KBM-7 (cell line): ENCODE measurements around the gene SLC37A2.
"Not testable (repeated sequence)": the region's sequence is repeated elsewhere in the genome, so short reads cannot be mapped to it uniquely, and the experiment has no call there.

ENCODE experiments used
- DNase-seq: peaks from one replicate; pipeline ENCODE4 v3.0.0-alpha.2; 2015
- in situ Hi-C: fragments of 300-500 bp; cut with MboI; formaldehyde crosslinking; loops from 2 replicates; pipeline ENCODE4 v1.14.3; 2020; ENCODE audit warnings: low sequenced_read_pairs, low pct_unique_long_range_greater_than_20kb, mixed read lengths

Gene SLC37A2

DNA sequence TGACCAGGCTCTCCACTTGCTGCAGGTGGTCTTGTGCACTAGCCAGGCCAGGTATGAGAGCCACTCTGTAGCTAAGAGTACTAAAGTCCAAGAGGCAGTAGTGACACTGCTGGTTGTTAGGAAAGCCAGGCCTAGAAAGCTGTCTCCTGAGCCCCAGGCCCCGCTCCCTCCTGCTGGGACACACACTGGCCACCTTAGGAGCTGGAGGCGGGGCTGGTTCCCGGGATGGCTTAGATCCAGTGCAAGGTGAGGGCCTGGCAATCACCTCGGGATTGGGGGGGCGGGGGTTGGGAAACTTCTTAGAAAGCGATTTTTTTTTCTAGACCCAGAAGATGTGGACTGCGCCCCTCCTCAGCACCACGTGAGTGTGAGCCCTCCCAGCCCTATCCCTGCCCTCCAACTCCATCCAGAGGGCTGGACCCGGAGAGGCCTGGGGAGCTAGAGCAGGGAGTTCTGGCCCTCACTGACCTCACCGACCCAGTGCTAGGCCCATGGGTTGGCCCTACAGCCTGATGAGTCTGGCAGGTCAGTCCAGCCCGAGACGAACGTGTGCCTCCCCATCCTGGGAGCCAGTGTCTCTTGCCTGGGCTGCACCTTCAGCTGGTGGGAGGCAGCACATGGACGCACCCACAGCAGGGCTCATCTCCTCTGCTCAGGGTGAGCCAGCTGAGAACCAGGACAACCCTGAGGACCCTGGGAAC lies 18.1 kb downstream of the SLC37A2 start:
- in situ Hi-C loops, result no loop called here
- no peak for DNase-seq

DNA sequence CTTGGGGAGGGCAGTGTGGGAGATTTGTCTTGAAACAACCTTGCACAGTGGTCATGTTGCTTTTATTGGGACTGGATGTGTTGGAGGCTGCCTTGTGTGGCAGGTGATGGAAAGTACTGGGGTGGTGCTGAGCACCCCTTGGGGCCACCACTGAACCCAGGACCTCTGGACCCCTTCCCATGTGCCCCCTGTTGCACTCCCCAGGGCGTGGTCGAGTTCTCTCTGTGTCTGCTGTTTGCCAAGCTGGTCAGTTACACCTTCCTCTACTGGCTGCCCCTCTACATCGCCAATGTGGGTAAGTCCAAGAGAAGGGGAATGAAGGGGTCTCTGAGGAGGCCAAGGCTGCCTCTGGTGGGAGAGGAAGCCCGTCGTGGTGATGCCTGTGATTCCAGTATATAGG lies 18.9 kb downstream of the SLC37A2 start:
- in situ Hi-C loops, result no loop called here
- DNase-seq, result no peak

DNA sequence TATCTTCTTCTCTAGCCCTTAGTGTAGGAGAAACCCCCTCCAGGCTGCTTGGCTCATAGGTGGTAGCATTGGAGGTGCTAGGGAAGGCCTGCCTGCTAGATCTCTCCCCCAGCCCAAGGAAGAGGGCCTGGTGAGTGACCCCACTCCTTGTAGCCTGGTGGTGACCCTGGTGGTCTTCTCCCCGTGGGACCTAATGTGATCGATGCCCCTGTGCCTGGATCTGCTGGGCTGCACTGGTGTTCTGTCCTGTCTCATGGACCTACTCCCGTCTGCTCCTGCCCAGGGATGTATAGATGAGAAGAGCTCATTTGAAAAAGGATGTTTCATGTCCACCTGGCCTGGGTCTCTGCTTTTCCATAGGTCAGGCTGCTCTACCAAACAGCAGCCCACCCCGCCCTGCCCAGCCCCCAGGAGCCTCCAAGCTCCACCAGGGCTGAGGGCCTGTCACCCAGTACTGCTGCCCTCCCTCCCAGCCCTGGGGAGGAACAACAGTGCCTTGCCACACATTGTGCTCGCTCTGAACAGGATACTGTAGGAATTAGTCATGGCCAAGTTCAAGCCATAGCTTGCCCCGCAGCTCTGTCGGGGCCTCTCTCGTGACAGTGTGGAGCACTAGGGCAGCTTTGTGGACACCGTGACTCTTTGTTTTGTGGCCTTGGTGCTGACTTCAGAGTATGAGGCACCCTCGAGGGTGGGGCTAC lies 19.7 kb downstream of the SLC37A2 start:
- no peak for DNase-seq
- in situ Hi-C loops, result no loop called here

DNA sequence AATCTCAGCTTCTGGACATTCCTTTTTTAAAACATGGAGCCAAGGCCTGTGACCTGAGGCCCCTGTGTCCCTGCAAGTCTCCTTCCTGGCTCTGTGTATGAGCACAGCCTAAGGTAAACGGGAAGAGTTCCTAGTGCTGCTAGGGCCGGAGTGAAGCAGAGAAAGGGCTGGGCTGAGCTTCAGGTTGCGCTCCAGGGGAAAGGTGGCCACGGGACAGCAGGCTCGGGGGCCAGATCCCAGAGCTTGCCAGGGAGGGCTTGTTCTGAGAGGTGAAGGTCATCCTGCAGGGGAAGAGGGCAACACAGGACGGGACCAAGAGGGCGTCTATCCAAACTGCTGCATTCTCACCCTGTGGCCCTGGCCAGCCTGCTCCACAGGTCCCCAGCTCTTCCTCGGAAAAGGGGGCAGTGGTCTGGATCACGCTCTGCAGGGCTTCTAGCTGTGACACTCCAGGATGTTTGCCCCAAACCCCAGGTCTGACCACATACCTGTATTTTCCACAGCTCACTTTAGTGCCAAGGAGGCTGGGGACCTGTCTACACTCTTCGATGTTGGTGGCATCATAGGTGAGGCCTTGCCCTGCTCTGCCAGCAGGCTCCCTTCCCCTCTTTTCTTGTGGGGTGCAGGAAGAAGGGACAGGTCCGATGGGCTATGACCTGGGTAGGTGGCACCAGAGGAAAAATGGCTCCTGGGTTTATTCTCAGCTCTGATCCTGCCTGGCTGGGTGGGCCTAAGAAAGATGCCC lies 20.4 kb downstream of the SLC37A2 start:
- no peak for DNase-seq
- in situ Hi-C loops, result no loop called here

DNA sequence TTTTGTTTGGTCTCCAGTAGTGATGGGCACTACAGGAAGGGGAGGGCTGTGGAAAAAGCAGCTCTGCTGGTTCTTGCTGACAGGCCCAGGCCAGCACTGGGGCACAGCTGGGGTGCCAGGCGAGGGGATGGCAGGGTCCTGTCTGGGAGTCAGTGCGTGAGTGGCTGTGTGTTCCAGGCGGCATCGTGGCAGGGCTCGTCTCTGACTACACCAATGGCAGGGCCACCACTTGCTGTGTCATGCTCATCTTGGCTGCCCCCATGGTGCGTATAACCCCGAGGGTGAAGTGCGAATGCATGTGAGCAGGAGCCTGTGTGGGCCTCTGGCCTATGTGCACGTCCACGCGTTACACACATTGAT lies 20.9 kb downstream of the SLC37A2 start:
- DNase-seq, result no peak
- in situ Hi-C loops, result no loop called here

DNA sequence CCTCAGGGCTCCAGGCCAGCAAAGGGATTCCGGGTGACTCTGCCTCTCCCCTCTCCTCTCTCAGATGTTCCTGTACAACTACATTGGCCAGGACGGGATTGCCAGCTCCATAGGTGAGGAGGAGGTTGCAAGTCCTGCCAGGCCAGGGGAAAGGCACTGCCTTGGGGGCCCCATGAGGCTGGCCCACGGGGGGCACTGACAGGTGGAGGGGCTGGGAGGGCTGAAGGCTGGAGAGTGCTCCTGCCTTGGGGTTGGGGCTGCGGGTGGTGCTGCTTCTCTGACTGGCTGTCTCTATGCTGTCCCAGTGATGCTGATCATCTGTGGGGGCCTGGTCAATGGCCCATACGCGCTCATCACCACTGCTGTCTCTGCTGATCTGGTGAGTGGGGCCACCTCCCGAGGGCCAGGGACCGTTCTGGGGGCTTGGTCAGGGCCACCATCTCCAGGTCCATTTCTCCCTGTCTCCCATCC lies 21.7 kb downstream of the SLC37A2 start:
- DNase-seq, result no peak
- in situ Hi-C loops, result no loop called here

DNA sequence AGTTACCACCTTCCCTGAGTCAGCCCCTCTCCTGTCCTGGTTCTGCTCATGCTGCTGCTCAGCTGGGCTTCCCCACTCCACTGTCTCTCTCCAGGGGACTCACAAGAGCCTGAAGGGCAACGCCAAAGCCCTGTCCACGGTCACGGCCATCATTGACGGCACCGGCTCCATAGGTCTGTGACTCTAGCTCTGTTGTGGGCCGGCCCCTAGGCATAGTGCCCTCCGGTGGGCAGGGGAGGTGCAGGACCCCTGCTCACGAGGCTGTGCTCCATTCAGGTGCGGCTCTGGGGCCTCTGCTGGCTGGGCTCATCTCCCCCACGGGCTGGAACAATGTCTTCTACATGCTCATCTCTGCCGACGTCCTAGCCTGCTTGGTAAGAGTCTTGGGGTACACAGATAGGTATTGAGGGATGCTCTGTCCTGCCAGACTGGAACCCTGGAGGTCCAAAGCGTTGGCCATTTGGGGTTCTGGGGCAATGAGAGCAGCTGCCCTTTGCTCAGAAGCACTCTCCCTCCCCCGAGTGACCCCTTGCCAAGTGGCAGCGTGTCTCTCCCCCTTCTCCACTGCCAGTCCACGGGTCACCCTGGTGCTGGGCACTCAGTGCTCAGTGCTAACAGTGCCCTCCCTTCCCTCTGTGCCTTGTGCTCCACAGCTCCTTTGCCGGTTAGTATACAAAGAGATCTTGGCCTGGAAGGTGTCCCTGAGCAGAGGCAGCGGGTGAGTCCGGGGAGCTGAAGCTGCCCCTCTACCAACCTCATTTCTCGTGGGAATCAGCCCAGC lies 22.4 kb downstream of the SLC37A2 start:
- no peak for DNase-seq
- in situ Hi-C loops, result no loop called here

DNA sequence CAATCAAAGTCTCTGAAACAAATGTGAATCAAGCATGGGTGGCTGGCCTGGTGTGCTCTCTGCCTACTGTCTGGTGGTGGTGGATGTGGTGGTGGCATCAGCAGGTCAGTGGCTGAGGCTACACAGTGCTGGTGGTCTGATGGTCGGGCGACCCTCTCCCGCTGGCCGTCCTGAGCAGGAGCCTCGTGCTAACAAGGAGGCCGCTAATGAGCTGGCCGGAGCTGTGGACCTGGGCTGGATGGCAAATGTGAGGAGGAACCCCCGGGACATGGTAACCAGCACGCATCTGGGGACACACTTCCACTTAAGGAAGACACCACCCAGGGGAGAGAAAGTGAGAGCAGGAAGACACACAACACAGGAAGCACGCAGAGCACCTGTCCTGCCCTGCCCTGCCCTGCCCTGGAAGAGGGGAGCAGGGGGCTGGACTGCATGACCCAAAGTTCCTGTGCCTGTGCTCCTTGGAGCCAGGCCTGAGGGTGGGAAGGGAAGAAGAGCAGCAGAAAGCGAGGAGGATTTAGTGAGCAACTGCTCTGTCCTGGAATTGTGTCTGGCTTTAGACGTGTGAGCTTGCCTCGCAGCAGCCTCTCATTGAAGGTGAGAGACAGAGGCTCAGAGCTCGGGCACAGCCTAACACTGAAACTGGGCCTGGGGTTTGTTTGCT lies 23.7 kb downstream of the SLC37A2 start:
- in situ Hi-C loops, result no loop called here
- DNase-seq, result no peak

DNA sequence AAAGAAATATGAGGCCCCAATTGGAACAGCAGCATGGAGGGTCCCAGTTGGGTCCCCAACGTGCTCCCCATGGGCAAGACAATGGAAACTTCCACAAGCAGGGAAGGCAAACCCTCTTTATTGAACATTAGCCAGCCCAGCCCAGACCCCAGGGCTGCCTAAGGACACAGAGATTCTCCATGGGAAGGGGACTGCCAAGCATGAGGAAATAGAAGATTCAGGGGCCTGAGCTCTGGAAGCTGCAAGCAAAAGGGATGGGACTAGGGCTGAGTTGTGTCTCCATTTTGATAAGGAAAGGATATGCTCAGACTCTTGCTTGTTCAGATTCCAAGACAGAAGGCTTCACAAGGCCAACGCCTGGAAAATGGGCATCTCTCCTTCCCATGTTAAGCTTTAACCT lies 25.0 kb downstream of the SLC37A2 start:
- DNase-seq, result no peak
- in situ Hi-C loops, result no loop called here

DNA sequence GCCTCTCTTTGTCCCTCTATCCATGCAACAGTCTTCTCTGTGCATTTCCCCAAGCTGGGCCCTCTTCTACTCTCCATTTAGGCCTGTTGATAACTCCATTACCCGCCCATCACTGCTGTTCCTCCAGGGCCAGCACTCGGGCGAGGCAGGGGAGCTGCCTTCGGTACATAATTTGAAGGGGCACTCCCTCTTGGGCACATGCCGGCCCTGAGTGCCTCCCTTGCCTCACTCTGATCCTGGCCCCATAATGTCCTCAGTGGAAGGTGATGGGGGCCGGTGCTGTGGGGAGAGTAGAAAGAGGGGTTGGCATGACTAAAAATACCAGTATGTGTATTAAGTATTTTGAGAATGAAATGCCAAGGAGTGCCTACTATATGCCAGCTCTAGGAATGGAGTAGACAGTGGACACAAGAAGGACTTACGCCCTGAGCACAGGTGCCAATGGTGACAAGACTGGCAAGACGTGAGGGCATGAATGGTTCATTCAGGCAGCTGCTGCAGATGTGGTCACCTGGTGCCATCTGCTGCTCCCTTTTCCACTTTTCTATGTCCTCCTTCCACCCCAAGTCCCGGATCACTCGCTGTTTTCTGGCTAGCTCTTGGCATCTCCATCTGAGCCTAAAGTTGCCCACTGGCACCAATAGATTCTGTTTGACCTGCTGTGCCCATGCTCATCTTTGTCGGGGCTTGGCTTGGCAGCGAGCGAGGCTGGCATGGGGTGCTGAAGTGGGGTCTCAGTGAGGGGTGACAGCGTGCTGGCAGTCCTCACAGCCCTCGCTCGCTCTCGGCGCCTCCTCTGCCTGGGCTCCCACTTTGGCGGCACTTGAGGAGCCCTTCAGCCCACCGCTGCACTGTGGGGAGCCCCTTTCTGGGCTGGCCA lies 25.7 kb downstream of the SLC37A2 start:
- in situ Hi-C loops, result no loop called here
- DNase-seq, result no peak

DNA sequence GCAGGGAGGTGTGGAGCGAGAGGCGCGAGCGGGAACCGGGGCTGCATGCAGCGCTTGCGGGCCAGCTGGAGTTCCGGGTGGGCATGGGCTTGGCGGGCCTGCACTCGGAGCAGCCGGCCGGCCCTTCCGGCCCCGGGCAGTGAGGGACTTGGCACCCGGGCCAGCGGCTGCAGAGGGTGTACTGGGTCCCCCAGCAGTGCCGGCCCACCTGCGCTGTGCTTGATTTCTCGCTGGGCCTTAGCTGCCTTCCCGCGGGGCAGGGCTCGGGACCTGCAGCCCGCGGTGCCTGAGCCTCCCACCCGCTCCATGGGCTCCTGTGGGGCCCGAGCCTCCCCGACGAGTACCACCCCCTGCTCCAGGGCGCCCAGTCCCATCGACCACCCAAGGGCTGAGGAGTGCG lies 26.4 kb downstream of the SLC37A2 start:
- in situ Hi-C loops, DNase-seq: not testable (repeated sequence)

DNA sequence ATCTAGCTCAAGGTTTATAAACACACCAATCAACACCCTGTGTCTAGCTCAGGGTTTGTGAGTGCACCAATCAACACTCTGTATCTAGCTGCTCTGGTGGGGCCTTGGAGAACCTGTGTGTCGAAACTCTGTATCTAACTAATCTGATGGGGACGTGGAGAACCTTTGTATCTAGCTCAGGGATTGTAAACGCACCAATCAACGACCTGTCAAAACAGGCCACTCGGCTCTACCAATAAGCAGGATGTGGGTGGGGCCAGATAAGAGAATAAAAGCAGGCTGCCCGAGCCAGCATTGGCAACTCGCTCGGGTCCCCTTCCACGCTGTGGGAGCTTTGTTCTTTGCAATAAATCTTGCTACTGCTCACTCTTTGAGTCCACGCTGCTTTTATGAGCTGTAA lies 27.0 kb downstream of the SLC37A2 start:
- DNase-seq, in situ Hi-C loops: not testable (repeated sequence)

DNA sequence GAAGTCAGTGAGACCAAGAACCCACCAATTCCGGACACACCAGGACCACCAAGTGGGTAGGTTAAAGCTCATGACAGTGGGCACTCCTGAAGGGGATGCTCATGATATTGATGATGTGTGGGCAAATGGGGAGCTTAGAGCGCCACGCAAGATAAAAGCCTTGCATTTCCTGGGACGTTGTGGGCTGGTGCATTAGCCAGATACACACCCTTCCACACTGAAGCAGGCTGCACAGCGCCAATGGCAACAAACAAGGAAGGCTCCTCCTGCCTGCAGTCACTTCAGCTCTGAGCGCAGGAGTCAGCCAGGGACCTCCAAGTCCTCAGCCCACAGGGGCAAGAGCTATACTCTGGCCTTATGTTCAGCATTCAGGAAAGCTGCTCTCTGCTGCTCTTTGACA lies 27.7 kb downstream of the SLC37A2 start:
- no peak for DNase-seq
- in situ Hi-C loops, result no loop called here

DNA sequence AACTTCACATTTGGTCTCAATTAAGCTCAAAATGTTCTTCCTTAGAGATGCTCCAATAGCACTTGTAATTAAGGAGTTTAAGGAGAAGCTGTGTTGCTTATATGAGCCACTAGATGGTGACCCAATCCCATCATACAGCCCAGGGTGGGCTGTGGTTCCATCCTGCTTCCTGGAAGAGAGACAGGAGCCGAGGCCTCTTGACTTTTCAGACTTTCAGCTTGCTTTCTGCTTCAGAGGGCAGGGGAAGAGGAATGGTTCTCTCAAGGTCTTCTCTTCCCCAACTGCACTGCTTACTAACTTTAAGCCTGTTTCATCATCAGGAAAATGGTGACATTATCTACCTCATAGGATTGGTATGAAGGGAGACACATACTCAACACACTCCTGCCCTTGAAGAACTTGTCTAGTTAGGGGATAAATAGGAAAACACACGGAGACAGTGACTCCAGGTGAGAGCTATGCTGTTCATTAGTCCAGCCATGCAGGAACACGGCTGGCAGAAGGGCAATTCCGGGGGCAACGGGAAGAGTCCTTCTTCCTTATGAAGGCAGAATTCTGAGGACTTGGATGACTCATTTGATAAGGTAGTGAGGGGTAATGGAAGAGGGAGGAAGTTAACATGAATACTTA lies 28.3 kb downstream of the SLC37A2 start:
- in situ Hi-C loops, result no loop called here
- peak; percentile 76 for DNase-seq

DNA sequence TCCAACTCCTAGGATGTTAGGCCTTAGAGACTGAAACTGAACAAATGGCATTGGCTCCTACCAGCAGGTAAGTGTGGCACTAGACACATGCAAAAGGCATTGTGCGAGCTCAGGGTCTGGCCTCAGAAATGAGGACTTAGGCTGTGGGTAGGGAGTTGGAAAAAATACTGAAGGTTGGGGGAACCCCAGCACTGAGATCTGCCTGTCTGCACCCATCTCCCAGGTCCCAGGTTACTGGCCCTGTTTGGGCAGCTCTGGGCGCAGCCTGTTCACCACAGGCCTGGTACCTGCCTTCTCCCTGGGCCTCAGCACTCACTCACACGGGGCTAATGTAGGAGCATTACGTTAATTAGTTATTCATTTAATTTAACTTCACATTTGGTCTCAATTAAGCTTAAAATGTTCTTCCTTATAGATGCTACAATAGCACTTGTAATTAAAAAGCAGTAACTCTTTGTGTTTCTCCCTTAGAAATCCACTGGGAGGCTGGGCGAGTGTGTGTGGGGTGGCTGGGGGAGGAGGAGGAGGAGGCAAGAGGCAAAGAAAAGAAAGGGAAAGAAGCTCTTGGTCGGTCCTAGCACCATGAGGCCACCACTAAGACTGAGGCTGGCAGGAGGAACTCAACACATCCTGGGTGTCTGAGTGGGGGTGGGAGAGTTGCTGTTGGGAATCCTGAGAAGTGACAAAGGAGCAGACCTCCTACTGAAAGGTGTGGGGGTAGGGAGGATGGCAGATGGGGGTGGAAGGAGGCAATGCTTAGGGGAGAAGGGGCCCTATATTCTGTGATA lies 29.0 kb downstream of the SLC37A2 start:
- in situ Hi-C loops, result no loop called here
- no peak for DNase-seq

DNA sequence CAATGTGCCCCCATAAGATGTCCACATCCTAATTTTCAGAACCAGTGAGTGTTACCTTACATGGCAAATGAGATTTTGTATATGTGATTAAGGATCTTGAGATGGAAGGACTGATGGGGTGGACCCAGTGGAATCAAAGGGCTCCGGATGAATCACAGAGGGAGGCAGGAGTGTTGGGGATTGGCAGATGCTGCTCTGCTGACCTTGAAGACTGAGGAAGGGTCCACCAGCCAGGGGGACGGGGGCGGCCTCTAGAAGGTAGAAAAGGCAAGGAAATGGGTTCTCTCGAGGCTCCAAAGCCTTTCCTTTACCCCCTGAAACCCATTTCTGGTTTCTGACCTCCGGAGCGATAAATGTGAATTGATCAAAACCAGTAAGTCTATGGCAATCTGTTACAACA lies 29.6 kb downstream of the SLC37A2 start:
- in situ Hi-C loops, result no loop called here
- DNase-seq, result no peak

DNA sequence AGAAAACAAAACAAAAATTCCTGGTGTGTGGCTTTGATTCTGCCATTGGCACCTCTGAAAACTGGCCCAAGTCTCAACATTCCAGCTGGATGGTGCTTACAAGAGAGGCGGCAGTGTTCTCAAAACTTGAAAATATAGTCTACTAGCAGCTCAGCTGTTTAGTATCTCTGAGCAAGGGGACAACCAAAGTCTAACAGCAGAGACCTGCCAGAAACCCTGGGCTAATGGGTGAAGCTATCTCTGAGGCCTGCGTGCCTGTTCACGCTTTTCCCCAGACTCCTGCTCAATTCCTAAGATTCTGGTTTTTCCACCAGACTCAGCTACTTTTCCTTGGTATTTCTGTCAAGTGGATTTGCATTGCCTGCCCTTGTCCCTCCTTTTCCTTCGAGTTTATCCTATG lies 30.4 kb downstream of the SLC37A2 start:
- in situ Hi-C loops, result no loop called here
- DNase-seq, result no peak
